Measurements from ENCODE around the gene EFL1. TPM values are rescaled to one million over a fixed set of nuclear protein-coding genes. Genes with fewer than 3 reads are reported as not detected.

Gene EFL1
- total RNA-seq, 2 donors from 2014 or later, result 42.0 to 59.1 TPM

GRCh38 chr15:82126346-82126745, 136.2 kb downstream of the EFL1 start:
- Mint-ChIP-seq H3K9me3 (no peaks in the 10 kb centered on the region), H3K27ac (no peak overlapping the region), H3K27me3 (ENCODE audit: insufficient read depth) (no peaks in the 10 kb centered on the region), H3K4me1 (no peaks in the 10 kb centered on the region), H3K4me3 (no peak overlapping the region), H3K36me3 (ENCODE audit: low read depth) (peaks cover 34% of the 10 kb centered on the region)
- H3K9me3 ChIP-seq (ENCODE audit: control insufficient read depth, low read length), result no peaks in the 10 kb centered on the region
- DNase-seq, result no peak
- H3K4me3 ChIP-seq (ENCODE audit: low read length), result no peak overlapping the region
- H3K27me3 ChIP-seq (ENCODE audit: control insufficient read depth, insufficient read depth, low read length, poor library complexity, severe bottlenecking), result no peaks in the 10 kb centered on the region
- no peak overlapping the region for H3K27ac ChIP-seq (ENCODE audit: low read depth, low read length)
- H3K4me1 ChIP-seq (ENCODE audit: control insufficient read depth, insufficient read depth, low read length), result no peaks in the 10 kb centered on the region
- peaks cover 65% of the 10 kb centered on the region for H3K36me3 ChIP-seq (ENCODE audit: control insufficient read depth, insufficient read depth, low read length)
- 92 to 100% methylated on average over 3 of the region's 3 CpGs for WGBS, 2 experiments (ENCODE audit: insufficient coverage in 1 of 2, insufficient read length in 1 of 2)
- no peak for TF ChIP-seq CTCF (conservative IDR thresholded peaks at IDR 0.05)
- H3K9ac ChIP-seq (ENCODE audit: extremely low read depth, low read length, poor library complexity, severe bottlenecking), result no peak overlapping the region

GRCh38 chr15:82124331-82125263, 137.9 kb downstream of the EFL1 start:
- H3K27ac ChIP-seq (ENCODE audit: low read depth, low read length), result no peak overlapping the region
- WGBS, 2 experiments (ENCODE audit: insufficient coverage in 1 of 2, insufficient read length in 1 of 2), result 84 to 96% methylated on average over 5 to 9 of the region's 9 CpGs
- Mint-ChIP-seq H3K4me1 (no peaks in the 10 kb centered on the region), H3K9me3 (no peaks in the 10 kb centered on the region), H3K36me3 (ENCODE audit: low read depth) (peaks cover 22% of the 10 kb centered on the region), H3K27ac (peak overlapping the region; percentile 19), H3K4me3 (no peak overlapping the region), H3K27me3 (ENCODE audit: insufficient read depth) (no peaks in the 10 kb centered on the region)
- no peaks in the 10 kb centered on the region for H3K9me3 ChIP-seq (ENCODE audit: control insufficient read depth, low read length)
- no peaks in the 10 kb centered on the region for H3K4me1 ChIP-seq (ENCODE audit: control insufficient read depth, insufficient read depth, low read length)
- H3K36me3 ChIP-seq (ENCODE audit: control insufficient read depth, insufficient read depth, low read length), result peaks cover 55% of the 10 kb centered on the region
- no peak overlapping the region for H3K4me3 ChIP-seq (ENCODE audit: low read length)
- H3K27me3 ChIP-seq (ENCODE audit: control insufficient read depth, insufficient read depth, low read length, poor library complexity, severe bottlenecking), result no peaks in the 10 kb centered on the region
- H3K9ac ChIP-seq (ENCODE audit: extremely low read depth, low read length, poor library complexity, severe bottlenecking), result no peak overlapping the region
- DNase-seq, result no peak
- peak; percentile 35 for TF ChIP-seq CTCF (conservative IDR thresholded peaks at IDR 0.05)

GRCh38 chr15:82122746-82123400, 139.7 kb downstream of the EFL1 start:
- H3K9ac ChIP-seq (ENCODE audit: extremely low read depth, low read length, poor library complexity, severe bottlenecking), result no peak overlapping the region
- 89 to 95% methylated on average over 4 of the region's 4 CpGs for WGBS, 2 experiments (ENCODE audit: insufficient coverage in 1 of 2, insufficient read length in 1 of 2)
- no peak overlapping the region for H3K4me3 ChIP-seq (ENCODE audit: low read length)
- peaks cover 38% of the 10 kb centered on the region for H3K36me3 ChIP-seq (ENCODE audit: control insufficient read depth, insufficient read depth, low read length)
- Mint-ChIP-seq H3K9me3 (no peaks in the 10 kb centered on the region), H3K4me3 (no peak overlapping the region), H3K4me1 (no peaks in the 10 kb centered on the region), H3K27ac (no peak overlapping the region), H3K36me3 (ENCODE audit: low read depth) (peaks cover 26% of the 10 kb centered on the region), H3K27me3 (ENCODE audit: insufficient read depth) (no peaks in the 10 kb centered on the region)
- H3K27ac ChIP-seq (ENCODE audit: low read depth, low read length), result no peak overlapping the region
- H3K4me1 ChIP-seq (ENCODE audit: control insufficient read depth, insufficient read depth, low read length), result no peaks in the 10 kb centered on the region
- TF ChIP-seq CTCF (conservative IDR thresholded peaks at IDR 0.05), result no peak
- H3K9me3 ChIP-seq (ENCODE audit: control insufficient read depth, low read length), result no peaks in the 10 kb centered on the region
- DNase-seq, result no peak
- H3K27me3 ChIP-seq (ENCODE audit: control insufficient read depth, insufficient read depth, low read length, poor library complexity, severe bottlenecking), result no peaks in the 10 kb centered on the region
